HG03342 (cell line): ENCODE data around the gene SH3GL1.

Experiments
- ATAC-seq: cut with Tn5 transposase; IDR thresholded peaks from one replicate; pipeline ENCODE4 v1.9.1; 2021; ENCODE audit warnings: mild to moderate bottlenecking, moderate library complexity; ENCODE audit not compliant: unreplicated experiment

SH3GL1 gene

GRCh38 chr19:4432918-4433506, 32.7 kb upstream of the SH3GL1 start:
- no peak for ATAC-seq

GRCh38 chr19:4431808-4432674, 31.7 kb upstream of the SH3GL1 start:
- no peak for ATAC-seq

- no peak for ATAC-seq
These were observed 30.9 kb upstream of the SH3GL1 start for GRCh38 chr19:4431296-4431695.

GRCh38 chr19:4430760-4431159, 30.4 kb upstream of the SH3GL1 start:
- no peak for ATAC-seq

- no peak for ATAC-seq
These were observed 29.4 kb upstream of the SH3GL1 start for GRCh38 chr19:4429771-4430171.

GRCh38 chr19:4429256-4429655, 28.9 kb upstream of the SH3GL1 start:
- ATAC-seq = no peak

GRCh38 chr19:4428326-4428975, 28.1 kb upstream of the SH3GL1 start:
- no peak for ATAC-seq

- no peak for ATAC-seq
These were observed 25.2 kb upstream of the SH3GL1 start for GRCh38 chr19:4425537-4425936.

GRCh38 chr19:4423416-4424126, 23.2 kb upstream of the SH3GL1 start:
- ATAC-seq = no peak

- no peak for ATAC-seq
These were observed 15.9 kb upstream of the SH3GL1 start for GRCh38 chr19:4416268-4416667.

GRCh38 chr19:4415352-4415751, 15.0 kb upstream of the SH3GL1 start:
- ATAC-seq = no peak

- ATAC-seq = no peak
These were observed 14.5 kb upstream of the SH3GL1 start for GRCh38 chr19:4414800-4415321.

GRCh38 chr19:4414144-4414799, 13.9 kb upstream of the SH3GL1 start:
- ATAC-seq = no peak

GRCh38 chr19:4413588-4413987, 13.2 kb upstream of the SH3GL1 start:
- no peak for ATAC-seq

- ATAC-seq = no peak
These were observed 9.0 kb upstream of the SH3GL1 start for GRCh38 chr19:4409123-4409933.

- no peak for ATAC-seq
These were observed 6.3 kb upstream of the SH3GL1 start for GRCh38 chr19:4406626-4407025.

GRCh38 chr19:4405977-4406376, 5.6 kb upstream of the SH3GL1 start:
- no peak for ATAC-seq

GRCh38 chr19:4403005-4403761, 2.8 kb upstream of the SH3GL1 start:
- no peak for ATAC-seq
